HUES6 (cell line): Measurements from ENCODE around the gene CCDC47.

Experiments used
- H3K27ac ChIP-seq: 2 replicates; pipeline ENCODE4 v1.7.0; 2013; ENCODE audit warnings: low read depth, mild to moderate bottlenecking, low read length, inconsistent platforms
- H3K27me3 ChIP-seq: 2 replicates; pipeline ENCODE4 v1.6.1; 2013; ENCODE audit warnings: low read length; ENCODE audit not compliant: control insufficient read depth, insufficient read depth
- H3K36me3 ChIP-seq: 2 replicates; pipeline ENCODE4 v1.6.1; 2013; ENCODE audit warnings: low read length; ENCODE audit not compliant: control insufficient read depth, insufficient read depth
- H3K4me1 ChIP-seq: 2 replicates; pipeline ENCODE4 v1.6.1; 2013; ENCODE audit warnings: low read length; ENCODE audit not compliant: control insufficient read depth, insufficient read depth
- H3K4me3 ChIP-seq: 2 replicates; pipeline ENCODE4 v1.5.1; 2013; ENCODE audit warnings: low read depth, low read length
- H3K9ac ChIP-seq: one replicate; pipeline ENCODE4 v1.6.1; 2013; ENCODE audit warnings: mild to moderate bottlenecking, low read length
- H3K9me3 ChIP-seq: 2 replicates; pipeline ENCODE4 v1.6.1; 2013; ENCODE audit warnings: low read depth, low read length; ENCODE audit not compliant: control insufficient read depth, insufficient read depth

CCDC47 gene

DNA sequence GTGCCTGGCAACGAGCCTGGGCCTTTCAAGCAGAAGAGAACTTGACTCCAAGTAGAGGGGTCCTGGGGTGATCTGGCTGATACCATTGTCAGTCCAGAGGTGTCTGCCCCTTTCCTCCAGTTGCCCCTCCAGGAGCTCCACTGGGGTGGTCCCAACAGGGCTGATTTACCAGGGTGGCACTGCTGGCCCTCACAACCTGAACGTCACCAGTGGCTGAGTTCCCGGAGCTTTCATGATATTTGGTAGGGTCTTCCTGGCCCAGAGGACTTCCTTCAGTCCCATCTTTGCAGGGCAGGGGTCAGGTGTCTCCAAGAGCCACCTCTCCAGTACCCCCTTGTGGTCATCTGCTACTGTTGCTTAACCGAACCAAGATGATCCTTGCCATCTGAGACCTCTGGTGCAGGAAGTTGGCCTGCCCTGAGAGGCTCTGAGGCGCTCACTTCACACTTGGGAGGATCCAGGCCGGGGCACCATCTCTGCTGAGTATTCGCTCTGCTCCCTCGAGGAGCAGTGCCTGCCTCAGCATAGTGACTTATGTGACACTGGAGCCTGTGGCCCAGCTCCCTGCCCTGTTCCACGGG is 76.9 kb downstream of the CCDC47 start:
- H3K4me1 ChIP-seq = peaks cover 34% of the 10 kb centered on the region
- H3K27me3 ChIP-seq = no peaks in the 10 kb centered on the region
- H3K4me3 ChIP-seq = no peak overlapping the region
- peaks cover 39% of the 10 kb centered on the region for H3K36me3 ChIP-seq
- no peak overlapping the region for H3K9ac ChIP-seq
- H3K27ac ChIP-seq = no peak overlapping the region
- no peaks in the 10 kb centered on the region for H3K9me3 ChIP-seq

DNA sequence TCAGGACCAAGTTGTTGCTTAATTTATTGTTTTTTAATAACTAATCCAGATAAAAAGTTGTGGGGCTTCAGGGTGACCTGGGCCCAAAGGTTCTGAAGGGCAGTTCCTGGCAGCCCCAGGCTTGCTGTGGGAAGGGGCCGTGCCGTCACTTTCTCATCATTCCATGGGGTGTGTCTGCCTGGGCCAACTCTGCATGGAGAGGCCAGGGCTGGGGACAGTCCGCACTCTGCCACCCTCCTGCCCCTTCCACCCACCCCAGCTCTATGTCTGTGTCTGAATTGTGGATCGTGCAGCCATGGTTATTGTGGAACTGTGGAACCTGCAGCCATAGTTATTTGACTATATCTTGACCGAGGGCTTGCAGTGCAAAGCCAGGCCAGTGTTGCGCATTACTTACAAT is 77.5 kb downstream of the CCDC47 start:
- Histone ChIP-seq H3K4me1 (peaks cover 28% of the 10 kb centered on the region), H3K27me3 (no peaks in the 10 kb centered on the region), H3K27ac (no peak overlapping the region), H3K9me3 (no peaks in the 10 kb centered on the region), H3K9ac (no peak overlapping the region), H3K4me3 (no peak overlapping the region), H3K36me3 (peaks cover 45% of the 10 kb centered on the region)
